ENCODE data around the gene FALEC. TPM values are rescaled to one million over a fixed set of nuclear protein-coding genes. Genes with fewer than 3 reads are reported as not detected.

The FALEC gene
- total RNA-seq, 1 donor from 2014 or later = not detected

DNA sequence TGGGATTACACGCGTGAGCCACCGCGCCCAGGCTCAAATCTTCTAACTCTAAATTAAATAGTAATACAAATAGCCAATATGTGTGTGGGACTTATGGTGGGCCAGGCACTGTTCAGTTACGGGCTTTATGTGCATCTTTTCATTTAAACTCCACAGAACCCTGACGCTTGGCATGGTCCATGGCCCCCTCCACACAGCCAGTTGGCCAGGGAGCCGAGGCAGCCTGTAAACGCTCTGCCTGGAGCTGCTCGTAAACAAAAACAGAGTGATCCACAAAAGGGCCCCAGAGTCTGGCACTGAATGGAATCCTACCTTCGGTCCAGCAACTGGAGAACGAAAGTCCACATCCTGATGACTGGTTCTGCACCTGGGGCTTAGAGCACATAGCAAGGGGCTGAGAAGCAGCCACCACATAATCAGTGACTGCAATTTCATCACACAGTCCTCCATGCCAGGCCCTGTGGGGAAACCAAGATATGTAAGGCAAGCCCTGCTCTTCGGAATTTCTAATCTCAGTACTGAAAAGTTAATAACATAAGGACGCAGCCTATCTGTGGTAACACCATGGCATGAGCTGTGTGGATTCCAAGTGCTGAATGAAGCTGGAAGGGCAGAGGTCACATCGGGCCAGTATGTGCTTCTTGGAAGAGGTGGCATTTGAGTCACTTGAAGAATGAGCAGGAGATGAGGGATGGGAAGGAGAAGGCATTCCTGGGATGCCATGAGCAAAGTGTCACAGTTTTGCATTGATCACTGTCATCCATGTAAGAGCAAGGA, 20.1 kb downstream of the FALEC start:
- ATAC-seq (ENCODE audit: poor library complexity) (peak; percentile 10), DNase-seq (peak; percentile 38)
- intact Hi-C loops (cut with DNase I) = no loop called here

GRCh38 chr1:150536836-150537731, 21.5 kb downstream of the FALEC start:
- DNase-seq (peak; percentile 27), ATAC-seq (ENCODE audit: poor library complexity) (no peak)
- intact Hi-C loops (cut with DNase I) = no loop called here

DNA sequence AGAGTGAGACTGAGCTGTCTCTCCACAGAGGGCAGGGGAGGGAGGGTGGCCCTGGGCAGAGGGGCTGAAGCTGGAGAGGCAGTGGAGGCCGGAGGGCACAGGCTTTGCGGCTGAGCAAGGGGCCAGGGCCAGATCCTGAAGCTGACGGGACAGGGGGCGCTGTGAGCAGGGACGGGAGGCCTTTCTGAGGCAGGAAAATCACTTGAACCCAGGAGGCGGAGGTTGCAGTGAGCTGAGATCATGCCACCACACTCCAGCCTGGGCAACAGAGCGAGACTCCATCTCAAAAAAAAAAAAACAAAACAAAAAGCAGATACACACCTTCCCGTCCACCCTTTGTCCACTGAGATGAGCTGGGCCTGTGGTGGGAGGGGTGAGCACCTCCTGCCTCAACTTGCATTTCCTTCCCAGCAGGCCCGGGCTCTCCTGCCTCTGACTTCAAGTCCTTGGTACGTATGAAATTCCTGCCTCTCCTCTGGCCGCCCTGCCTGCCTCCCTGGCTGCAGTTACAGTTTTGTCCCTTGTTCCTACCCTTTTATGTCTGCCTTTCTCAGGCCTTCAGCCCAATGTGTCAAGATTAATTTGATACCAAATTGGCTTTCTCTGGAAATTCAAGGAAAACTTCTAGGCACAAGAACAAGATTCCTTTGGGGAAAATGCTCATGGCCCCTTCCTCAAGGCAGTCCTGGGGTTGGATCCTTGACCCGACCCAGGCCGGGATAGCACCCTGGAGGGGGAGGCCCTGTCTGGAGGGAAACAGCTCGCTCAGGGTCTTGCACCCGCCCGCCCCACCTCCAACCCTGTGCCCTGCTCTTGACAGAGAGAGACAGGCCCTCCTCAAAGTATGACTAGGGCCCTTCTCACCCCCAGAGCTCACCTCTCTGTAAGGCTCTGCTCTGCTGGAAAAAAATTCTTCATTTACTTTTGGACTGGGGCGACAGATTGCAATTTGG, 22.5 kb downstream of the FALEC start:
- DNase-seq (peak; percentile 49), ATAC-seq (ENCODE audit: poor library complexity) (no peak)
- intact Hi-C loops (cut with DNase I) = no loop called here

DNA sequence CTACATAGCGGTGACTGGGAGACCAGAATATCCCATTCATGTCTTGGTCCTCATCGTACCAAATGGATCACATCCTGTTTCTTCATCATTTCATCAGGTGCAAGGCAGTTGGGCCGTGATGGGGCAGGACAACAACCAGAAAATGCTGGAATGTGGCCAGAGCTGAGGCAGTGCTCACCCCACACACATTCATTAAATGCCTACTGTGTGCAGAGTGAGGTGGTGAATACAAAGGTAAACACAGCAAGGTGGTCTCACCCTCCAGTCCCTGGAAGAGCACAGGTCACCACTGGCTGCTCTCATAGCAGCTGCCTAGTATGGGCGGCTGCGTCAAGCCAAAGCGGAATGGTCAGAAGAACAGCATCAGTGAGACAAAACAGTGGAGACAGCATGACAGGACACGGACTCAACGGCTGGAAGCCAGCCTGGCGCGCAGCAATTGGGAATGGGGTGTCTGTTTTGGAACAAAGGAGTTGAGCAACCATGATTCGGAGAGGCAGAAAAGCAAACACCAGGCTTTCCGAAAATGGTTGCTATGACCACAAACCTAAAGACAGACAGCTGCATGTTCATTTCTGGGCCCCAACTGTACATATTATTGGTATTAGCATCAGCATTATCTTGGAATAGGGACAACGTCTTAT, 28.1 kb downstream of the FALEC start:
- ATAC-seq (ENCODE audit: poor library complexity) = peak; percentile 74
- peak; percentile 83 for DNase-seq
- intact Hi-C loops (cut with DNase I) = no loop called here

GRCh38 chr1:150544204-150544603, 28.7 kb downstream of the FALEC start:
- DNase-seq (peak; percentile 10), ATAC-seq (ENCODE audit: poor library complexity) (peak; percentile 28)
- intact Hi-C loops (cut with DNase I) = no loop called here

- intact Hi-C loops (cut with DNase I) = no loop called here
- DNase-seq (peak; percentile 15), ATAC-seq (ENCODE audit: poor library complexity) (no peak)
Observed at GRCh38 chr1:150545486-150546032, 30.0 kb downstream of the FALEC start.

- intact Hi-C loops (cut with DNase I) = no loop called here
- no peak for ATAC-seq (ENCODE audit: poor library complexity)
- peak; percentile 3 for DNase-seq
Observed at GRCh38 chr1:150546294-150546937, 30.9 kb downstream of the FALEC start.

DNA sequence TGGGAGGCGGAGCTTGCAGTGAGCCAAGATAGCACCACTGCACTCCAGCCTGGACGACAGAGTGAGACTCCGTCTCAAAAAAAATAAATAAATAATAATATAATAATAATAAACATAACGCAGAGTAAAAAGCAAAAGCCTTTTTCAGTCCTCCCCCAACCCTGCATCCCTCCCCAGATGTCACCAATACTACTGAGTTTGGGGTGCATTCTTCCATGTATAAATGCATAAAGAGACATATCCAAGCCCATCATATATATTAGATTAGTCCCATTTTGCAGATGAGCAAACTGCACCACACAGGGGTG, 32.7 kb downstream of the FALEC start:
- no peak for ATAC-seq (ENCODE audit: poor library complexity)
- DNase-seq = no peak
- intact Hi-C loops (cut with DNase I) = no loop called here

GRCh38 chr1:150548632-150549495, 33.3 kb downstream of the FALEC start, which contains the start of gene ADAMTSL4:
TSS of gene ADAMTSL4 (plus strand) at chr1:150549408. CDS start at chr1:150552289, 2,881 bp downstream.
- intact Hi-C loops (cut with DNase I) = no loop called here
- peak; percentile 86 for DNase-seq
- peak; percentile 56 for ATAC-seq (ENCODE audit: poor library complexity)

DNA sequence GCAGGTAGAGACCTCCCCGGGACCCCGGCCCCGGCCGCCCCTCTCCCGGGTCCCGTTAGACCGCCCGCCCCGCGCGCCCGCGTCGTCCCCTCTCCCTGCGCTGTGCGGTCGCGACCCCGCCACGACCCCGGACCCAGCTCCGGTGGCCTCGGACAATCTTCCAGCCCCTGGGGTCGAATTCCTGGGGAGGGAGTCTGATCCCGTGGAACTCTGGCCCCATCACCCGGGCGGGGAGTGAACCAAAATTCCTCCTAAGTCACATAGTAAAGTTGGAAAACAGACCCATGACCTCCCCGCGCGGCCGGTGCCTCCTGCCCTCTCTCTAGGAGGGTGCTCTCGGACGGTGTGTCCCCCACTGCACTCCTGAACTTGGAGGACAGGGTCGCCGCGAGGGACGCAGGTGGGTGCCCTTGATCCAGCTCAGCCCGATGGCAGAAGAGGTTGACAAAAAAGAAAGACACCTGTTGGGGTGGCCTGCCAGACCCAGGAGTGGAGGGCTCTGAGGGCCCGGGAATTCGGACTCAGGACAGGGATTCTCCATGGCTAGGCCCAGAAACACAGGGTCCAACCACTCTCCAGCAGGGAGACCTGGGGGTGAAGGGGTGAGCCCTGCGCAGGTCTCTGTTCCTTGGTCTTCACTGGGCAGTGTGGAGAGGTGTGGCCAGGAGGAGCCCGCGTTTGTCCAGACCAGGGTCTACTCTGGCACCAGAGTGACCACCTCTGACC, 34.1 kb downstream of the FALEC start:
- intact Hi-C loops (cut with DNase I) = loop anchor here (10.0 kb wide), 1 partner anchor 265 kb away; no protein-coding TSS in a partner anchor
- peak; percentile 10 for ATAC-seq (ENCODE audit: poor library complexity)
- DNase-seq = peak; percentile 72

- intact Hi-C loops (cut with DNase I) = loop anchor here (10.0 kb wide), 1 partner anchor 264 kb away; no protein-coding TSS in a partner anchor
- peak; percentile 74 for DNase-seq
- peak; percentile 19 for ATAC-seq (ENCODE audit: poor library complexity)
Observed at GRCh38 chr1:150550222-150551050, 34.9 kb downstream of the FALEC start.

GRCh38 chr1:150551051-150551783, 35.7 kb downstream of the FALEC start:
- intact Hi-C loops (cut with DNase I) = loop anchor here (10.0 kb wide), 1 partner anchor 264 kb away; no protein-coding TSS in a partner anchor
- no peak for ATAC-seq (ENCODE audit: poor library complexity)
- DNase-seq = no peak

DNA sequence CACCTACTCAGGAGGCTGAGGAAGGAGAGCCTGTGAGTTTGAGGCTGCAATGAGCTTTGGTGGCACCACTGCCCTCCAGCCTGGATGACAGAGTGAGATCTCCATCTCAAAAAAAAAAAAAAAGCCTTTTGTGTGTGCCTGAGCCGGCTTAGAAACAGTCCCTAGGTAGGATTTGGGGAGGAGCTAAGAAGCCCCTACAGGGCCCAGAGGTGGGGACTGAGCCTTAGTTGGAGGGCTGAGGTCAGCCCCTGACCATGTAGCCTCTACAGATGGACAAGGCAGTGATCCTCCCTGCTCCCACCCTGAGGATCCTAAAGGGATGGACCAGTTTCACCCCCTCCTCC, 36.2 kb downstream of the FALEC start:
- DNase-seq = peak; percentile 26
- intact Hi-C loops (cut with DNase I) = loop anchor here (10.0 kb wide), 1 partner anchor 263 kb away; no protein-coding TSS in a partner anchor
- ATAC-seq (ENCODE audit: poor library complexity) = no peak
